Astrocyte (in vitro differentiated cells and primary cell): Measurements from ENCODE around the gene KCTD18. TPM values are rescaled to one million over a fixed set of nuclear protein-coding genes. Genes with fewer than 3 reads are reported as not detected.
A peak's percentile ranks its signal among the peaks of the same experiment; 100 is the strongest.

Source experiments
- DNase-seq: peaks from one replicate; pipeline ENCODE4 v3.0.0-alpha.2; 2010; ENCODE audit warnings: low read depth
- FAIRE-seq: peaks from 2 replicates; lab custom pipeline; 2011; peaks lifted over from hg19 to GRCh38; lab: Jason Lieb, UNC
- H2AFZ ChIP-seq: 2 replicates; pipeline ENCODE4 v1.6.0; 2012; ENCODE audit warnings: low read depth, low read length, inconsistent platforms
- H3K27ac ChIP-seq: 2 replicates; pipeline ENCODE4 v1.5.1; 2011; ENCODE audit warnings: low read depth, low read length, inconsistent platforms
- H3K27me3 ChIP-seq: 2 replicates; pipeline ENCODE4 v1.6.0; 2011; ENCODE audit warnings: low read length, inconsistent platforms; ENCODE audit not compliant: insufficient read depth
- H3K36me3 ChIP-seq: 2 replicates; pipeline ENCODE4 v1.5.1; 2011; ENCODE audit warnings: low read length, inconsistent platforms; ENCODE audit not compliant: insufficient read depth
- H3K4me1 ChIP-seq: 2 replicates; pipeline ENCODE4 v1.5.1; 2011; ENCODE audit warnings: low read length, inconsistent platforms; ENCODE audit not compliant: insufficient read depth
- H3K4me2 ChIP-seq: 2 replicates; pipeline ENCODE4 v1.6.0; 2012; ENCODE audit warnings: low read length, inconsistent platforms
- H3K4me3 ChIP-seq: 2 replicates; pipeline ENCODE4 v1.5.1; 2011; ENCODE audit warnings: low read depth, mild to moderate bottlenecking, low read length, inconsistent platforms; ENCODE audit not compliant: insufficient read depth
- H3K79me2 ChIP-seq: 2 replicates; pipeline ENCODE4 v1.6.0; 2012; ENCODE audit warnings: mild to moderate bottlenecking, low read length, inconsistent platforms; ENCODE audit not compliant: insufficient read depth
- H3K9ac ChIP-seq: 2 replicates; pipeline ENCODE4 v1.6.0; 2012; ENCODE audit warnings: mild to moderate bottlenecking, low read length, inconsistent platforms
- H3K9me3 ChIP-seq: 2 replicates; pipeline ENCODE4 v1.5.1; 2012; ENCODE audit warnings: low read depth, mild to moderate bottlenecking, low read length, inconsistent platforms; ENCODE audit not compliant: insufficient read depth
- H4K20me1 ChIP-seq: 2 replicates; pipeline ENCODE4 v1.6.0; 2012; ENCODE audit warnings: low read length, inconsistent platforms; ENCODE audit not compliant: insufficient read depth
- H3K27ac Mint-ChIP-seq: one replicate; pipeline ENCODE4 v1.8.0; 2021; ENCODE audit warnings: mild to moderate bottlenecking, mixed read lengths; ENCODE audit not compliant: unreplicated experiment
- H3K27me3 Mint-ChIP-seq: one replicate; pipeline ENCODE4 v1.8.0; 2021; ENCODE audit warnings: low read depth, mixed read lengths; ENCODE audit not compliant: unreplicated experiment
- H3K36me3 Mint-ChIP-seq: one replicate; pipeline ENCODE4 v1.8.0; 2021; ENCODE audit warnings: low read depth, mixed read lengths; ENCODE audit not compliant: unreplicated experiment
- H3K4me1 Mint-ChIP-seq: one replicate; pipeline ENCODE4 v1.8.0; 2021; ENCODE audit warnings: low read depth, mixed read lengths; ENCODE audit not compliant: unreplicated experiment
- H3K4me3 Mint-ChIP-seq: one replicate; pipeline ENCODE4 v1.8.0; 2021; ENCODE audit warnings: mild to moderate bottlenecking, moderate library complexity, mixed read lengths; ENCODE audit not compliant: unreplicated experiment
- H3K9me3 Mint-ChIP-seq: one replicate; pipeline ENCODE4 v1.8.0; 2021; ENCODE audit warnings: mild to moderate bottlenecking, mixed read lengths; ENCODE audit not compliant: unreplicated experiment
- EZH2 ChIP-seq: IDR thresholded peaks from 2 replicates; pipeline ENCODE4 v1.6.1; 2012; ENCODE audit warnings: mild to moderate bottlenecking, low read length, inconsistent platforms; ENCODE audit not compliant: insufficient read depth
- total RNA-seq: library from RNA; stranded (reverse); gene quantifications from 2 replicates; pipeline ENCODE4 v1.2.1, GENCODE V29; 2021
- TF ChIP-seq, protein P1 (sequence below): IDR thresholded peaks from 2 replicates; pipeline ENCODE4 v1.5.1; 2011; ENCODE audit warnings: low read depth, mild to moderate bottlenecking, inconsistent platforms, low read length, moderate library complexity; ENCODE audit not compliant: insufficient read depth

Gene KCTD18
- total RNA-seq, 1 donor from 2014 or later: 8.2 TPM

DNA sequence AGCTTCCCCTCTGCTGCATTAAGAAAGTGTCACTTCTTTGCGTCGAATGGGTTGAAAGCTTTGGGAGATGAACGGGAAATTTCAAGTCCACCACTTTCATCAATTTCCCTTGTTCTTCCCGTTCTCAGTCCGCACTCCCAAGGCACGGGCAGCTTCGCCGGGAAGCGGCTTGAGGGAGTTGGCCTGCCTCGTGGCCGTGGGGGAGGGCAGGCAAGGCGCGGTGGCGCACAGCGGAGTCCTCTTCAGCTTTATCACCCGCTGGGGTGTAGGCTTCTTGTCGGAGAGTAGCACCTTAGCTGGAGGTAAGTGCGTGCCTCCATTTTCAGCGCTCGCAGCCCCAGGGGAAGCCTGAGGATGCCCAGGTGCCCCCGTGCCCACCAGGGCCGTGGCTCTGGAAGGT is 19.9 kb downstream of the KCTD18 start:
- no peaks in the 10 kb centered on the region for H3K36me3 ChIP-seq
- DNase-seq (no peak), FAIRE-seq (no peak)
- no peak overlapping the region for H3K4me3 Mint-ChIP-seq
- H3K36me3 Mint-ChIP-seq: peaks cover 16% of the 10 kb centered on the region
- no peaks in the 10 kb centered on the region for H3K4me1 ChIP-seq
- H3K9me3 Mint-ChIP-seq: no peaks in the 10 kb centered on the region
- no peaks in the 10 kb centered on the region for H3K27me3 ChIP-seq
- TF ChIP-seq EZH2: no peak
- TF ChIP-seq, protein P1, sequence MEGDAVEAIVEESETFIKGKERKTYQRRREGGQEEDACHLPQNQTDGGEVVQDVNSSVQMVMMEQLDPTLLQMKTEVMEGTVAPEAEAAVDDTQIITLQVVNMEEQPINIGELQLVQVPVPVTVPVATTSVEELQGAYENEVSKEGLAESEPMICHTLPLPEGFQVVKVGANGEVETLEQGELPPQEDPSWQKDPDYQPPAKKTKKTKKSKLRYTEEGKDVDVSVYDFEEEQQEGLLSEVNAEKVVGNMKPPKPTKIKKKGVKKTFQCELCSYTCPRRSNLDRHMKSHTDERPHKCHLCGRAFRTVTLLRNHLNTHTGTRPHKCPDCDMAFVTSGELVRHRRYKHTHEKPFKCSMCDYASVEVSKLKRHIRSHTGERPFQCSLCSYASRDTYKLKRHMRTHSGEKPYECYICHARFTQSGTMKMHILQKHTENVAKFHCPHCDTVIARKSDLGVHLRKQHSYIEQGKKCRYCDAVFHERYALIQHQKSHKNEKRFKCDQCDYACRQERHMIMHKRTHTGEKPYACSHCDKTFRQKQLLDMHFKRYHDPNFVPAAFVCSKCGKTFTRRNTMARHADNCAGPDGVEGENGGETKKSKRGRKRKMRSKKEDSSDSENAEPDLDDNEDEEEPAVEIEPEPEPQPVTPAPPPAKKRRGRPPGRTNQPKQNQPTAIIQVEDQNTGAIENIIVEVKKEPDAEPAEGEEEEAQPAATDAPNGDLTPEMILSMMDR: no peak
- H3K27me3 Mint-ChIP-seq: no peaks in the 10 kb centered on the region
- H3K4me3 ChIP-seq: no peak overlapping the region
- H3K9me3 ChIP-seq: no peaks in the 10 kb centered on the region
- H4K20me1 ChIP-seq: no peaks in the 10 kb centered on the region
- no peak overlapping the region for H3K4me2 ChIP-seq
- H2AFZ ChIP-seq: no peak overlapping the region
- peaks cover 19% of the 10 kb centered on the region for H3K4me1 Mint-ChIP-seq
- H3K27ac ChIP-seq: no peak overlapping the region
- no peaks in the 10 kb centered on the region for H3K79me2 ChIP-seq
- H3K9ac ChIP-seq: no peak overlapping the region
- H3K27ac Mint-ChIP-seq: no peak overlapping the region

DNA sequence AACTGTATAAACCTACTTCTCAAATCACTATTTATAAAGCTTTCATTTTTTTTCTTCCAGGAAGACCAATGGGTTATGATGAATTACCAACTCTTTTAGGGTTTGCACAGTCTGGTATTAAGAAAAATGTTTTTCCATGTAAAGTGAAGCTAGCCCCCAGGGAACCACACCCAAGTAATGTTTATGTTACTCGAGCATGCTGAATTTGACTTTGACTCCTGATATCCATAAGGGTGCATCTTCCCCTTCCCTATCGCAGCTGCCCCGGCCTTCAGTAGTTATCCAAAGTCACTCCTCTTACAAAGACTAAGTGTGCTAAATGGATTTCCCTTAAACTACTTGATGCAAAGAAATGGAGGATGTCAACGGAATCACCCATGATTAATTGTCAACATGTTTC is 21.7 kb downstream of the KCTD18 start:
- Histone ChIP-seq H3K4me2 (no peak overlapping the region), H3K36me3 (no peaks in the 10 kb centered on the region), H3K4me3 (no peak overlapping the region), H3K4me1 (no peaks in the 10 kb centered on the region), H3K79me2 (no peaks in the 10 kb centered on the region), H3K27me3 (no peaks in the 10 kb centered on the region), H3K27ac (no peak overlapping the region), H3K9ac (no peak overlapping the region), H3K9me3 (no peaks in the 10 kb centered on the region), H4K20me1 (no peaks in the 10 kb centered on the region), H2AFZ (no peak overlapping the region)
- peaks cover 24% of the 10 kb centered on the region for H3K4me1 Mint-ChIP-seq
- H3K27ac Mint-ChIP-seq: peak overlapping the region; percentile 59
- no peak overlapping the region for H3K4me3 Mint-ChIP-seq
- FAIRE-seq (no peak), DNase-seq (no peak)
- TF ChIP-seq, protein P1: no peak
- no peak for TF ChIP-seq EZH2
- peaks cover 15% of the 10 kb centered on the region for H3K36me3 Mint-ChIP-seq
- no peaks in the 10 kb centered on the region for H3K27me3 Mint-ChIP-seq
- no peaks in the 10 kb centered on the region for H3K9me3 Mint-ChIP-seq

DNA sequence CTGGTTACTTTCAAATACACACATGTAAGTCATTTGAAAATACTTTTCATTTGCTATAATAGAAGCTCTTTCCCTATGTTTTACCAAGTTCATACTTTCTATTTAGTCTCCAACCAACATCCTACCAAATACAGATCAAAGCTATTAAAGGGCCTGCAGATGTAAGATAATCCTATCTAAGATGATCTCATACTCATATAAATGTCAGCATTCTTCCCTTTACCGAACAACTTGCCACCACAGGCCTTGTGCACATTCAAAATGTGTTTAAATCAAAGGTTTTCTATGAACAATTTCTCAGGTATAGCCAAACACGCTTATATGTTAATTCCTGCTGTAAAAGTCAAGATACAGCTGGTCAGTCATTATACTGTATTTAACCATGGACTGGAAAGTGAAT is 23.3 kb downstream of the KCTD18 start:
- no peaks in the 10 kb centered on the region for H3K4me1 ChIP-seq
- no peak overlapping the region for H3K4me3 ChIP-seq
- Mint-ChIP-seq H3K4me1 (peaks cover 24% of the 10 kb centered on the region), H3K9me3 (no peaks in the 10 kb centered on the region), H3K27ac (no peak overlapping the region), H3K4me3 (no peak overlapping the region), H3K36me3 (peaks cover 7% of the 10 kb centered on the region), H3K27me3 (no peaks in the 10 kb centered on the region)
- H3K27me3 ChIP-seq: no peaks in the 10 kb centered on the region
- FAIRE-seq (no peak), DNase-seq (peak; percentile 22)
- no peaks in the 10 kb centered on the region for H3K9me3 ChIP-seq
- no peaks in the 10 kb centered on the region for H3K36me3 ChIP-seq
- no peak overlapping the region for H3K9ac ChIP-seq
- TF ChIP-seq, protein P1: no peak
- no peak overlapping the region for H3K27ac ChIP-seq
- H3K79me2 ChIP-seq: no peaks in the 10 kb centered on the region
- no peaks in the 10 kb centered on the region for H4K20me1 ChIP-seq
- no peak overlapping the region for H3K4me2 ChIP-seq
- H2AFZ ChIP-seq: no peak overlapping the region
